ENCODE data around the gene SRBD1.
"Not testable (repeated sequence)": the region's sequence is repeated elsewhere in the genome, so short reads cannot be mapped to it uniquely, and the experiment has no call there.

The SRBD1 gene

DNA sequence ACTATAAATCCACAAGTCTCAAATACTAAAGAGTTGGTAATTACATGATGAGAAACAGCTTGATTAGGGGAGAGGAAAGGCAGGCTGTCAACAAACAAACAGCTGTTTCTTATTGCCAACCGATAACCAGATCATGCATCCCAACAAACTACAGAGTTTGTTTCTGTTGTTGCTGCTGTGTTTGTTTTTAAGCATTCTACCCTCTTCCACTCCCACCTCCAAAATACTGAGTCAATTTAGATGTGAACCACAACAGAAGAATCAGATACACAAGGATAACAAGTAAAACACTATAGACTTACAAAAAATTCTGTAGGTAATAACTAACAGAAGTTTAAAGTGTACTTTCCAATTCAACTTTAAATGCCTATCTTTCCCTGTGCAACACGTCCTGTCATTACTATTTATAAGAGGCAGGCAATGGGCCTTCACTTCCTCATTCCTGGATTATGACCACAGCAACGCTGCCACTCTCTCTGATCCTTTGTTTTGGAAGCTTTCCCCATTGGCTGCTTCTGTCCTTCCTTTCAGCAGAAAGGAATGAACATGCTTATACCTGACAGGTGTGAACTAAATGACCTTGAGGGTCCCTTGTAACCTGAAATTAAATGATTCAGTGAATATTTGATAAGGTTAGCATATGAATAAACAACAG, 152.0 kb downstream of the SRBD1 start:
- DNase-seq = no peak

DNA sequence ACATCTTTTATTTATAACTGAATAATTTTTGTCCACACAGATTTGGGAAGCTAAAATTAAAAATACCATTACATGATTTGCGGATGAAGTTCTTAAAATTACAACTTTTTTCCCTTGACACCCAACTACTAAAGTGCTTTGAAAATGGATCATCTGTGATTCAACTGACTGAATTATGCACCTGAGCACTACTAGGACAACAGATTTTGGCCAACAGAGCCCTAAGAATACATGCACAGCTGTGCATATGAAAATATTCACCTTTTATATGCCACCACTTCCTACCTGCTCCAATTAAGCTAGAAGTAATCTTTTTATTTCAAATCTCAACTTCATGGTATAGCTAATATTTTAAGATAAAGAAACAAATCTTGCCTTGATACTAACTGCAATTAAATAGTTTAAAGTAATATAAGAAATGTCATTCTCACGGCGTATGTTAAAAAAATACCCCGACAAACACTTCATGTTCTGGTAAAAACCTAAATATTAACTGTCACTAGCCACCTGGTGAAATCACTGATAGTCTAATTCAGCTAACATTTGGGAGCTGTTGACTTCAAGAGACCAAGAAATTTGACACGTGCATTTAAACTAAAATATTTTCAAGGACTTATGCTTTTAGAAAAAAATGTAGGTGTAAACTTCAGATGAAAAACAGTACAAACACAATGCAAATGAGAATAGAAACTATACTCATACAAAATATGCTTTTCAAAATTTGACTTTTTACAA, 153.7 kb downstream of the SRBD1 start:
- DNase-seq = no peak

DNA sequence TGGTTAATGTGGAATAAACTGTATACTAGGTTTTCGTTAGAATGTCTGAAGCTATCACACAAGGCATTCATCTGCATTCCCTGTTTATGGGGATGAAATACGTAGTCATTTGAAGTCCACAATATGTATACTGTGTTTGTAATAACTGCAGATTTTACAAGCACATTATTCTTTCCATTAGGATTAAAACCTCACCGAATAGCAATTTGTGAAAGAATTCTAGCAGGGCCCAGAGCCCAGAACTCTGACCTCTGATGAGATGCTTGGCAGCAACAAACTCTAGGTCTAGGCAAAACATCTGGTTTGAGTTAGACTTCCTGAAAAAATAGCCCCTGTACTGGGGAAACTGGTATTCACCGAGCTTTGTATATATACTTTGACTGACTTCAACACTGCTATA, 158.2 kb downstream of the SRBD1 start:
- no peak for DNase-seq

DNA sequence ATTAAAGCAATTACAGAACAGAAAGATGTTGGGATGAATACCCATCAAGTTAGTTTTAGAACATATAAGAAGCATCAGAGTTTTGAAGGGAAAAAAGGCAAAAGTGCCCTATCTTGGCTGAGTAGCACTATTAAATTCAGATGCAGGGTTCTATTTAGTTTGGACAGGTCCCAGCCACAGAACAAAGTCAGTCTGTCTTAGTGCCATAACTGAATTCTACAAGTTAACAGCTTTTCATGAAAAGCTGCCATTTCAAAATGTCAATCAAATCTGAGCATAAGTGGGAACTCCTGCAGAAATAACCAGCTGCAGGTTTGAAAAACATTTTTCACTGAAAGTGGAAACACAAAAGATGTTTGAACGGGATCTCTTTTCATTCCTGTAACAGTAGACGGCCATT, 160.4 kb downstream of the SRBD1 start:
- no peak for DNase-seq

- no peak for DNase-seq
Measured at GRCh38 chr2:45448217-45448616, 162.8 kb downstream of the SRBD1 start.

DNA sequence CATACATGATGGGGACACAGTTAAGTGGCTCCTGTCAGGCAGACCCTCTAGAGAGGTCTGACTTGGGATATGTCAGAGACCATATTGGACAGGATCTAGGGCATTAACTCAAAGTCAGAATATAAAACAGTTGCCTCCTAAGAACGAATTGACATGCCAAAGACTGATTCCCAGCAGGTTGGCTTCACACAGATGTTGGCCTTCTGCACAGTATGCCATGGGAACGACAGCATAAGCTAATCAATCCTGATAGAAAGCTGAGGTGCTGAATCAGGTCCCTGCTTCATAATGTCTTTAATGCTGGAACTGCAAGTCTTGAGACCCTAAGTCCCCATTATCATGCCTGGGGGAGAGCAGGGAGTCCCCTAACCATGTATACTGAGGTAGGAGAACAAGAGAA, 165.1 kb downstream of the SRBD1 start:
- no peak for DNase-seq

GRCh38 chr2:45445037-45445436, 166.0 kb downstream of the SRBD1 start:
- DNase-seq = no peak

- no peak for DNase-seq
Measured at GRCh38 chr2:45443012-45443411, 168.1 kb downstream of the SRBD1 start.

- no peak for DNase-seq
Measured at GRCh38 chr2:45442026-45442425, 169.0 kb downstream of the SRBD1 start.

GRCh38 chr2:45441571-45441970, 169.5 kb downstream of the SRBD1 start:
- no peak for DNase-seq

DNA sequence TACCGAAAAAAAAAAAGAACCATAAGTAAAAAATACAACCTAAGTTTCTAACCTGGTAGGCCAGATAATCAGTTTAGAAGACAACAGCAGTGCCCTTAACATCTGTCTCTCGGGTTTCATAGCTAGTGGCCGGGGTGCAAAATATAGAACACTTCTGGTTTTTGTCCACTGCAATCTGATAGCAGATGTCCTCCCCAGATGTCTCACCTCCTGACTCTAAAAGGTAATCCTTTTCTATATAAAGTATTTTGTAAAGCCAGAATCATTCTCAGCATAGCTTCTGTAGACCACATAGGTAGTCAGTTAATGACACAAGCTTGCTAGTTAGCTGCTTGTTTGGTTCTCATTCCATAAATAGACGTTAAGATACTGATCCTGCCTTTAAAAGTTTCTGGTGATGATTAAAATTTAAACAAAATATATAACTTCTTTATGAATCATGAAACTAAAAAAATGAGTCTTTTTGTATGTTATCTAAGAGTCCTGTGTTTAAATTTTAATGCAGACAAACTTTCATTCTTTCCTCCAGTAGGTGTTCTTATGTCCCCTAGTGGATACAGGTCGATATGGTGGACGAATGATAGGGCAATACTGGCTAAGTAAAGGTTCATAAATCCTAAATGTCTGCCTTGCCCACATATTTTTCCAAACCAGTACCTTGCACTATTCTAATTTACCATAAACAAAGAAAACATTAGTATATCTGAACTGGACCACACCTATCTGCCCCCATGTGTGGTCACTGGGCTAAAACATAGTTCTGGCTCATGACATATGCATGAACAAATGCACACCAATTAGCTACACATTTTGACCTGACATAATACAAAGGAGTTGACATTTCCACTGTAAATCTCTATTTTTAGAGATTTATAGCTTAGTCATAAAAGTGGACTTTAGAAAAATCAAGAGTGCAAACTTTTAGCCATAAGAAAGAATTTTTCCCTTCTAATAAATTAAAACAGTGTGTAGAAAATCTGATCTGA, 171.0 kb downstream of the SRBD1 start:
- DNase-seq = no peak

GRCh38 chr2:45438872-45439665, 172.0 kb downstream of the SRBD1 start:
- DNase-seq = no peak

DNA sequence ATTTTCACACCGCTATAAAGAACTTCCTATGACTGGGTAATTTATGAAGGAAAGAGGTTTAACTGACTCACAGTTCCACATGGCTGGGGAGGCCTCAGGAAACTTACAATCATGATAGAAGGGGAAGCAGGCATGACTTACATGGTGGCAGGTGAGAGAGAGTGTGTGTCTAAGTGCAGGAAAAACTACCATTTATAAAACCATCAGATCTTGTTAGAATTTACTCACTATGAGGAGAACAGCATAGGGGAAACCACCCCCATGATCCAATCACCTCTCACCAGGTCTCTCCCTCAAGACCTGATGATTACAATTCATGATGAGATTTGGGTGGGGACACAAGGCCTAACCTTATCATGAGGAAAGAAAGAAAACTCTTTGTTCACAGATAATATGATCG, 174.6 kb downstream of the SRBD1 start:
- DNase-seq = no peak

GRCh38 chr2:45435316-45435715, 175.8 kb downstream of the SRBD1 start:
- no peak for DNase-seq

- no peak for DNase-seq
Measured at GRCh38 chr2:45433363-45433762, 177.7 kb downstream of the SRBD1 start.

DNA sequence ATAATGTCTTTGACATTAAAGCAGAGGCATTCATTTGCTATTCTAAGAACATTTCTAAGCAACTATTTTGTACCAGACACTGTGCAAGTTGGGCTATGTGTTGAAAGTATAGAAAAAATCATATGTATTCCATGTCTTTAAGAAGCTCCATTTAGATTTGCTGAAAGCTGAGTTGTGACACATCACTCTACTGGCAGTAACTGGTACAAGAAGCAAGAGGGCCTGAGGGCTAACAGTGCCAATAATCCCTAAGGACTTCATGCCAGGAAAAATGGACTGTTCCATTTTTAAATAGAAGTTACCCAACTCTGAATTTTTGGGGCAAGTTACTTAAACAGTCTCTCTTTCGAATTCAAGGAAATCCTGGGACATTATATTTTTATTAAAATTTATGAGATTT, 178.7 kb downstream of the SRBD1 start:
- no peak for DNase-seq

DNA sequence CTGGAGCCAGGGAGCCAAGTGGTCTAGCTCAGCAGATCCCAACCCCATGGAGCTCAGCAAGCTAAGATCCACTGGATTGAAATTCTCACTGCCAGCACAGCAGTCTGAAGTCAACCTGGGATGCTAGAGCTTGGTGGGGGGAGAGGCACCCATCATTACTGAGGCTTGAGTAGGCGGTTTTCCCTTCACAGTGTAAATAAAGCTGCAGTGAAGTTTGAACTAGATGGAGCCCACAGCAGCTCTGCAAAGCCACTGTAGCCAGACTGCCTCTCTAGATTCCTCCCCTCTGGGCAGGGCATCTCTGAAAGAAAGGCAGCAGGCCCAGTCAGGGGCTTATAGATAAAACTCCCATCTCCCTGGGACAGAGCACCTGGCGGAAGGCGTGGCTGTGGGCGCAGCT, 185.0 kb downstream of the SRBD1 start:
- not testable (repeated sequence) for DNase-seq

DNA sequence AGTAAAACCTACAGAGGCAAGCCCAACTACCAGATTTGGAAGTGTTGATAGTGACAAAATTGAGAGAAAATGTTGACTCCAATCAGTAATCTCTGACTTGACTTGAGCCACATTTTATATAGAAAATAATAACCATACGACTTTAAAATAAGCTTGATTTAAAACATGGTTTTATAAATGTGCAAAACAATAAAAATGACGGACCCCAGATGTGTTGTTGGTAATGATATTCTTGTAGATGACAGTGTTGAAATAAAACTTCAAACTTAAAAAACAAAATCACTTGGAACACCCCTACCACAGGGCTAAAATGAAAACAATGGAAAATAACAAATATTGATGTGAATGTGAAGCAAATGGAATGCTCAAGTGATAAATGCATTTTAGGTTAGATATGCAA, 188.1 kb downstream of the SRBD1 start:
- DNase-seq = no peak

- no peak for DNase-seq
Measured at GRCh38 chr2:45418532-45418931, 192.5 kb downstream of the SRBD1 start.

DNA sequence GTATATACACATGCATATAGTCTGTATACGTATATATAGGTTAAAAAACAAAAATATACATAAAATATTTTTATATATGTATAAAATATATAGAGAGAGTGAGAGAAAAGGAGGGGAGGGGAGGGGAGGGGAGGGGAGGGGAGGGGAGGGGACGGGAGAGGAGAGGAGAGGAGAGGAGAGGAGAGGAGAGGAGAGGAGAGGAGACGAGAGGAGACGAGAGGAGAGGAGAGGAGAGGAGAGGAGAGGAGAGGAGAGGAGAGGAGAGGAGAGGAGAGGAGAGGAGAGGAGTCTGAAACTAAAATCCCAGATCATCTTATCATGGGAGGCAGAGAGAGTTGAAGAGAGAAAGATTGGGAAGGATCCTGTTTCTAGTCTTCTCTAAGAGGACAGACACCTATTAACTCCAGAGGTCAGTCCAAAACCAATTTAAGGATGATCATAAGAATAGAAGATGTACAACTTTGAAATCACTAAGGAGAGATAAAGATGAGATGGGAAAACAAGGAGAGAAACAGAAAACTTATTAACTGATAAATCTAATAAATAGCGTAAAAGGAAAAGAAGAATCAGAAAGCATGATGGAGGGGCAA, 195.4 kb downstream of the SRBD1 start:
- no peak for DNase-seq

DNA sequence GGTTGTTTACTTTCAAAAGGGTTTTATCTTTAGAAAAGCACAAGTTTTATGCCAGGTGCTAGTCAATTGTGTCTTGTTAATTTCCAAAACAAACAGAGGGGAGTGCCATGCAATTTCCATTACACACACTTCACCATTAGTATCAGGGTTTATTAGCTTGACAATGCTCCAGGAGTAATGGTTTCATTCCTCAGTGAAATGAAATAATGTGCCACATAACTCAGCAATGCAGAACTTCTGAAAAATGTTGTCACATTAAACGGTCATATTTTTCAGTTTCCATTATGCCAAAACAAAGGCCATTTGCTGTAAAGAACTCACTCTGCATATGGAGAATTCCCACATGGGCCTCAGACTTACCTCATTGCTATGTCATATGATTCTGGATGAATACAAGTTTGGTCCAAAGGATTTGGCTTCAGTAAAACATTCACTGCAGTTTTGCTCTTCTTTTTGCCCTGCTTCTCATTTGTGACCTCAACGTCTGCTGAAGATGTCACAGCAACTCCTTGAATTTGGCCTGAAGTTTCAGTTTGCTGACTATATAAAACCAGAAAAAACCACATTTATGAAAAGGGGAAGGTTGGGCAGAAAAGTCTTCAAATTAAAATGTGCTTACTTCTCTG, 198.2 kb downstream of the SRBD1 start:
- no peak for DNase-seq

DNA sequence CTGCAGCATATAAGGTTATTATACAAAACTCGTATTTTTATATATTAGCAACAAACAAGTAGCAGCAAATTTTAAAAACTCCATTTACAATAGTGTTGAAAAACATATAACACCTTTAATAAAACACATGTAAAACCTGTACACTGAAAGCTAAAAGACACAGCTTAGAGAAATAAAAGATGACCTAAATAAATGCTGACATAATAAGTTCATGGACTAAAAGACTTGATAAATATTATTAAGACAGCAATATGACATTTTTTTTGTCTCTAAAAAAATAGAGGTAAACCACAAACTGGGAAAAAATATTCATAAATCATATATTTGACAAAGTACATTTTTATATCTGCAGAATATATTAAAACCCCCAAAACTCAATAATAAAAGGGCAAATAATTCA, 201.4 kb downstream of the SRBD1 start:
- DNase-seq = no peak

Measured in NCI-H1694 (cell line).